Right lobe of liver (tissue), 6 donors: ENCODE measurements around the gene MACF1. TPM values are rescaled to one million over a fixed set of nuclear protein-coding genes. Genes with fewer than 3 reads are reported as not detected.

Experiments
- ATAC-seq, 4 donors: fragments of 200-7000 bp; cut with Tn5 transposase; one replicate each; pipeline ENCODE4 v1.9.1; 2020; ENCODE audit warnings: mild to moderate bottlenecking in 4 of 4, moderate library complexity in 4 of 4
- DNase-seq, 3 donors: peaks; one replicate each; pipeline ENCODE4 v3.0.0-alpha.2; 2020
- H3K27ac ChIP-seq, 3 donors: fragments of 200-600 bp; one replicate each; pipeline ENCODE4 v1.8.0; 2022
- H3K27me3 ChIP-seq, 2 donors: fragments of 200-600 bp; one replicate each; pipeline ENCODE4 v1.8.0; 2022
- H3K36me3 ChIP-seq, 4 donors: fragments of 200-600 bp; sonication (generic) in 1 of 4; one replicate each; pipeline versions ENCODE4 v1.5.1 to v1.8.0; 2017 to 2022; ENCODE audit warnings: control low read depth in 1 of 4
- H3K4me1 ChIP-seq, 4 donors: fragments of 200-600 bp; sonication (generic) in 1 of 4; one replicate each; pipeline versions ENCODE4 v1.5.1 to v1.8.0; 2017 to 2022; ENCODE audit warnings: control low read depth in 1 of 4
- H3K4me3 ChIP-seq, 3 donors: fragments of 200-600 bp; one replicate each; pipeline ENCODE4 v1.8.0; 2022
- H3K9me3 ChIP-seq, 4 donors: fragments of 200-600 bp; sonication (generic) in 1 of 4; one replicate each; pipeline versions ENCODE4 v1.5.1 to v1.8.0; 2017 to 2022; ENCODE audit warnings: control low read depth in 1 of 4
- CTCF ChIP-seq, 4 donors: fragments of 200-600 bp in 3 of 4; fragments of 450-650 bp in 1 of 4; IDR thresholded peaks; one replicate each; pipeline versions ENCODE4 v1.5.1 to v1.8.0; 2016 to 2022; ENCODE audit warnings: antibody characterized with exemption in 4 of 4, mild to moderate bottlenecking in 2 of 4
- POLR2A ChIP-seq: fragments of 450-650 bp; IDR thresholded peaks from one replicate; pipeline ENCODE4 v1.6.1; 2017; ENCODE audit warnings: antibody characterized with exemption, mild to moderate bottlenecking
- WGBS: methylation state at CpG from one replicate; pipeline ENCODE4 v1.1.6; 2018; ENCODE audit warnings: low coverage, low lambda C conversion rate; ENCODE audit not compliant: insufficient coverage; ENCODE audit errors: missing lambda C conversion rate; 5-methylcytosine and 5-hydroxymethylcytosine counted together
- intact Hi-C, 2 donors: fragments of 100-400 bp; cut with DNase I; formaldehyde crosslinking; loops; one replicate each; pipeline versions ENCODE4 v1.11.2 to v1.14.1; 2022
- total RNA-seq, 6 experiments: library from RNA; depleted of rRNA in 2 of 6; stranded (reverse); fragments of >200 nt in 2 of 6; fragmentation: NEBNext Ultra II Directional in 3 of 6; extraction: Animal tissue kit (Norgen Biotek cat#: 25700) in 3 of 6; gene quantifications; one replicate each; pipeline versions ENCODE4 v1.1.0 to v1.2.4, GENCODE V29; 2016 to 2023
- donor health status: DM: no; HTN: yes; CAD: no.
- donor health status: DM: no; HTN: no; CAD: no.
- donor health status: DM: no; HTN: no; CAD: no.
- donor health status: DM: no; HTN: yes; CAD: no.
- donor health status: DM: no; HTN: yes; CAD: no.

The MACF1 gene
- total RNA-seq, 6 experiments from 2014 or later, result 78.4 to 141 (median 100) TPM

- no peaks in the 10 kb centered on the region for H3K9me3 ChIP-seq
- DNase-seq, result no peak
- H3K27ac ChIP-seq, result peak overlapping the region in 2 of 3 donors; percentile 1 to 14
- intact Hi-C loops, result loop anchor here in 1 of 2 donors (10.0 kb wide), 1 partner anchor 50 kb away; no protein-coding TSS in a partner anchor
- TF ChIP-seq POLR2A (no peak), CTCF (IDR thresholded peaks at IDR 0.05) (no peak)
- H3K27me3 ChIP-seq, result no peaks in the 10 kb centered on the region
- no peak overlapping the region for H3K4me3 ChIP-seq
- ATAC-seq, result no peak
- 86% methylated on average over 1 of the region's 2 CpGs for WGBS
- peaks cover 0 to 73% (median 18%) of the 10 kb centered on the region in 4 donors for H3K4me1 ChIP-seq
- no peaks in the 10 kb centered on the region for H3K36me3 ChIP-seq
These were observed 39.4 kb upstream of the MACF1 start for GRCh38 chr1:39165049-39165448.

GRCh38 chr1:39165488-39165887, 39.0 kb upstream of the MACF1 start:
- peaks cover 0 to 73% (median 16%) of the 10 kb centered on the region in 4 donors for H3K4me1 ChIP-seq
- H3K27ac ChIP-seq, result peak overlapping the region in 1 of 3 donors; percentile 14

GRCh38 chr1:39167632-39168209, 36.8 kb upstream of the MACF1 start:
- DNase-seq, result peak in 1 of 3 donors; percentile 67
- WGBS, result 59% methylated on average over 3 of the region's 5 CpGs
- Histone ChIP-seq H3K4me3 (no peak overlapping the region), H3K9me3 (no peaks in the 10 kb centered on the region), H3K36me3 (no peaks in the 10 kb centered on the region), H3K4me1 (peaks cover 0 to 76% (median 20%) of the 10 kb centered on the region in 4 donors), H3K27me3 (no peaks in the 10 kb centered on the region), H3K27ac (peak overlapping the region in 2 of 3 donors; percentile 34 to 73)
- ATAC-seq, result peak; percentile 86 to 91 (median 89)
- TF ChIP-seq CTCF (IDR thresholded peaks at IDR 0.05) (no peak), POLR2A (no peak)
- intact Hi-C loops, result loop anchor here in 1 of 2 donors (10.0 kb wide), 1 partner anchor 53 kb away; no protein-coding TSS in a partner anchor

More at GRCh38 chr1:39165488-39165887, 39.0 kb upstream of the MACF1 start:
- DNase-seq (no peak), ATAC-seq (no peak)
- intact Hi-C loops, result loop anchor here in 1 of 2 donors (10.0 kb wide), 1 partner anchor 51 kb away; no protein-coding TSS in a partner anchor
- TF ChIP-seq CTCF (IDR thresholded peaks at IDR 0.05) (no peak), POLR2A (no peak)
- Histone ChIP-seq H3K9me3 (no peaks in the 10 kb centered on the region), H3K4me3 (no peak overlapping the region), H3K27me3 (no peaks in the 10 kb centered on the region), H3K36me3 (no peaks in the 10 kb centered on the region)
- WGBS, result 86% methylated on average over 1 of the region's 1 CpG

- WGBS, result 84% methylated on average over 8 of the region's 9 CpGs
- intact Hi-C loops, result loop anchor here in 1 of 2 donors (10.0 kb wide), 1 partner anchor 54 kb away; no protein-coding TSS in a partner anchor
These were observed 36.0 kb upstream of the MACF1 start for GRCh38 chr1:39168301-39169080.

More at GRCh38 chr1:39168301-39169080, 36.0 kb upstream of the MACF1 start:
- Histone ChIP-seq H3K27ac (peak overlapping the region in 2 of 3 donors; percentile 34 to 73), H3K27me3 (no peaks in the 10 kb centered on the region), H3K9me3 (no peaks in the 10 kb centered on the region), H3K4me1 (peaks cover 0 to 84% (median 22%) of the 10 kb centered on the region in 4 donors), H3K36me3 (no peaks in the 10 kb centered on the region), H3K4me3 (no peak overlapping the region)
- no peak for ATAC-seq
- TF ChIP-seq POLR2A (no peak), CTCF (IDR thresholded peaks at IDR 0.05) (no peak)
- DNase-seq, result no peak
